Epithelial cell of proximal tubule (primary cell): ENCODE results near the gene TMEM258. TPM values are rescaled to one million over a fixed set of nuclear protein-coding genes. Genes with fewer than 3 reads are reported as not detected.

ENCODE experiments used
- DNase-seq: peaks from one replicate; pipeline ENCODE4 v3.0.0-alpha.2; 2011; ENCODE audit warnings: low read depth
- H3K4me3 ChIP-seq: 2 replicates; pipeline ENCODE4 v1.5.1; 2011; ENCODE audit warnings: low read depth, mild to moderate bottlenecking, low read length
- CTCF ChIP-seq: conservative IDR thresholded peaks from 2 replicates; pipeline ENCODE4 v1.5.1; 2012; ENCODE audit warnings: low read depth, mild to moderate bottlenecking, low read length
- total RNA-seq: library from RNA; depleted of rRNA; stranded (reverse); fragments of >200 nt; gene quantifications from 2 replicates; pipeline ENCODE4 v1.2.3, GENCODE V29; 2015

TMEM258 gene
- total RNA-seq, 1 donor from 2014 or later = 95.1 TPM

GRCh38 chr11:61830237-61831105 is 38.1 kb upstream of the TMEM258 start:
- no peak for DNase-seq
- TF ChIP-seq CTCF = no peak
- H3K4me3 ChIP-seq = peak overlapping the region; percentile 92

GRCh38 chr11:61829806-61830205 is 37.4 kb upstream of the TMEM258 start:
- no peak for TF ChIP-seq CTCF
- peak overlapping the region; percentile 92 for H3K4me3 ChIP-seq
- no peak for DNase-seq

GRCh38 chr11:61828629-61829407 is 36.4 kb upstream of the TMEM258 start:
- TF ChIP-seq CTCF = peak; percentile 48
- DNase-seq = no peak
- H3K4me3 ChIP-seq = peak overlapping the region; percentile 92

- peak overlapping the region; percentile 92 for H3K4me3 ChIP-seq
- DNase-seq = no peak
- no peak for TF ChIP-seq CTCF
Observed at GRCh38 chr11:61828379-61828628, 35.9 kb upstream of the TMEM258 start.

GRCh38 chr11:61827571-61828378 is 35.4 kb upstream of the TMEM258 start, which contains the start of gene FADS2:
Gene FADS2, plus strand, starts transcription at chr11:61828300. Its CDS starts 91 bp downstream, at chr11:61828391.
- no peak for TF ChIP-seq CTCF
- H3K4me3 ChIP-seq = peak within 1 kb of the TSS; percentile 92
- DNase-seq = no peak

- TF ChIP-seq CTCF = no peak
- DNase-seq = no peak
- H3K4me3 ChIP-seq = peak overlapping the region; percentile 92
Observed at GRCh38 chr11:61826930-61827570, 34.7 kb upstream of the TMEM258 start.
